HG02970 (cell line): ENCODE results near the gene AHCYL2.
"Not testable (repeated sequence)": the region's sequence is repeated elsewhere in the genome, so short reads cannot be mapped to it uniquely, and the experiment has no call there.

ENCODE experiments used
- ATAC-seq: cut with Tn5 transposase; IDR thresholded peaks from one replicate; pipeline ENCODE4 v1.9.1; 2021; ENCODE audit warnings: mild to moderate bottlenecking, moderate library complexity, moderate number of reproducible peaks; ENCODE audit not compliant: unreplicated experiment, low FRiP score

The AHCYL2 gene

DNA sequence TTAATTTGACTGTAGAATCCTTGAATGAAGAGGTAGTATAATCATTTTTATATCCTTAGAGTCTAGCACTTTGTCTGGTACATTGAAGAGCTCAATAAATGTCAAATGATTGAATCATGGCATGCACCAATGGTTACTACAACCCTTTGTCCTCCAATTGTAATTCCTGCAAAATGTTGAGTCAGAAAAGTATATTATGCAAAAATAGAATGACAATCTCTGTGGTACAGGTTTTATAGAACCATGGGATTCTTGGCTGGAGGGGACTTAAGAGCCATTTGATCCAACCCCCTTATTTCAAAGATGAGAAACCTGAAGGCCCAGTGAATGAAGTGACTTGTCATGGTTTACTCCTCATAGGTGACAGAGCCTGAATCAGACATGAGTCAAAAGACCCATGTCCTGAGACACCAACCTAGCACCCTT, 246.6 kb downstream of the AHCYL2 start:
- no peak for ATAC-seq

DNA sequence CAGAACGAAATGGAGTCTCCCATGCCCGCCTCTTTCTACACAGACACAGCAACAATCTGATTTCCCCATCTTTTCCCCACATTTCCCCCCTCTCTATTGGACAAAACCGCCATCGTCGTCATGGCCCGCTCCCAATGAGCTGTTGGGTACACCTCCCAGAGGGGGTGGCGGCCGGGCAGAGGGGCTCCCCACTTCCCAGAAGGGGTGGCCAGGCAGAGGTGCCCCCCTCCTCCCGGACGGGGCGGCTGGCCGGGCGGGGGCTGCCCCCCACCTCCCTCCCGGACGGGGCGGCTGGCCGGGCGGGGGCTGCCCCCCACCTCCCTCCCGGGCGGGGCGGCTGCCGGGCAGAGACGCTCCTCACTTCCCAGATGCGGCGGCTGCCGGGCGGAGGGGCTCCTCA, 251.1 kb downstream of the AHCYL2 start:
- ATAC-seq = not testable (repeated sequence)

DNA sequence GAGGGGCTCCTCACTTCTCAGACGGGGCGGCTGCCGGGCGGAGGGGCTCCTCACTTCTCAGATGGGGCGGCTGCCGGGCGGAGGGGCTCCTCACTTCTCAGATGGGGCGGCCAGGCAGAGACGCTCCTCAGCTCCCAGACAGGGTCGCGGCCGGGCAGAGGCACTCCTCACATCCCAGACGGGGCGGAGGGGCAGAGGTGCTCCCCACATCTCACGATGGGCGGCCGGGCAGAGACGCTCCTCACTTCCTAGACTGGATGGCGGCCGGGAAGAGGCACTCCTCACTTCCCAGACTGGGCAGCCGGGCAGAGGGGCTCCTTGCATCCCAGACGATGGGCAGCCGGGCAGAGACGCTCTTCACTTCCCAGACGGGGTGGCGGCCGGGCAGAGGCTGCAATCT, 251.6 kb downstream of the AHCYL2 start:
- ATAC-seq = not testable (repeated sequence)
